Prostate gland (tissue), 2 donors: Measurements from ENCODE around the gene PYDC1.

Experiments
- CTCF ChIP-seq, 4 experiments: fragments of 200-600 bp in 2 of 4; fragments of 450-650 bp in 2 of 4; sonication (generic) in 2 of 4; IDR thresholded peaks; 1 replicate in 3 of 4; 2 replicates in 1 of 4; pipeline ENCODE4 v1.5.1; 2016 to 2019; ENCODE audit warnings: antibody characterized with exemption in 4 of 4, mild to moderate bottlenecking in 2 of 4, moderate library complexity in 2 of 4
- POLR2A ChIP-seq: fragments of 450-650 bp; IDR thresholded peaks from one replicate; pipeline ENCODE4 v1.6.1; 2016; ENCODE audit warnings: antibody characterized with exemption, mild to moderate bottlenecking

- TF ChIP-seq CTCF (IDR thresholded peaks at IDR 0.05) (no peak), POLR2A (no peak)
Observed at GRCh38 chr16:31225193-31225592, 8.3 kb upstream of the PYDC1 start.
